Measurements from ENCODE around the gene TBC1D14. TPM values are rescaled to one million over a fixed set of nuclear protein-coding genes. Genes with fewer than 3 reads are reported as not detected.

Gene TBC1D14
- total RNA-seq, 1 donor from 2014 or later, result 43.3 TPM

GRCh38 chr4:6989331-6989923 lies 79.8 kb downstream of the TBC1D14 start:
- no peak for DNase-seq (ENCODE audit: low read depth)
- TF ChIP-seq, protein P1, sequence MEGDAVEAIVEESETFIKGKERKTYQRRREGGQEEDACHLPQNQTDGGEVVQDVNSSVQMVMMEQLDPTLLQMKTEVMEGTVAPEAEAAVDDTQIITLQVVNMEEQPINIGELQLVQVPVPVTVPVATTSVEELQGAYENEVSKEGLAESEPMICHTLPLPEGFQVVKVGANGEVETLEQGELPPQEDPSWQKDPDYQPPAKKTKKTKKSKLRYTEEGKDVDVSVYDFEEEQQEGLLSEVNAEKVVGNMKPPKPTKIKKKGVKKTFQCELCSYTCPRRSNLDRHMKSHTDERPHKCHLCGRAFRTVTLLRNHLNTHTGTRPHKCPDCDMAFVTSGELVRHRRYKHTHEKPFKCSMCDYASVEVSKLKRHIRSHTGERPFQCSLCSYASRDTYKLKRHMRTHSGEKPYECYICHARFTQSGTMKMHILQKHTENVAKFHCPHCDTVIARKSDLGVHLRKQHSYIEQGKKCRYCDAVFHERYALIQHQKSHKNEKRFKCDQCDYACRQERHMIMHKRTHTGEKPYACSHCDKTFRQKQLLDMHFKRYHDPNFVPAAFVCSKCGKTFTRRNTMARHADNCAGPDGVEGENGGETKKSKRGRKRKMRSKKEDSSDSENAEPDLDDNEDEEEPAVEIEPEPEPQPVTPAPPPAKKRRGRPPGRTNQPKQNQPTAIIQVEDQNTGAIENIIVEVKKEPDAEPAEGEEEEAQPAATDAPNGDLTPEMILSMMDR (conservative IDR thresholded peaks at IDR 0.05; ENCODE audit: low read depth, low read length), result no peak
- no peak overlapping the region for H3K4me3 ChIP-seq (ENCODE audit: low read depth, low read length)

DNA sequence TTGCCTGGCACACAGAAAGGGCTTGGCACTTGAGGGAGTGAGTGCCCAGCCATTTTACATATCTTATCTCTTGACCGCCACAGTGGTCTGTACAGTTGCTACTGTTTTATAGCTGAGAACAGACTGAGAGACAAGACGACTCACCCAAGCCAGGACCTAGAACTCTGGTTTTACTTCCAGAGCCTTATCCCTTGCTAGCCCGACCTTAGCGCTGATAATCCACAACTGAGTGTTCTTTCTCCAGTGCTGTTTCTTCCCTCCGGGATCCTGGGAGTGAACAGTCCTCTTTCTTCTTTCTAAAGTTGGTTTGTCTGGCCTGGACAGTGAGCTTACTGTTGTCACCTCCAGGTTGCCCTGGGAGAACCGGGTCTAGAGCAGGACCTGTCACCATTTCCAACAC lies 81.0 kb downstream of the TBC1D14 start:
- no peak for DNase-seq (ENCODE audit: low read depth)
- TF ChIP-seq, protein P1 (conservative IDR thresholded peaks at IDR 0.05; ENCODE audit: low read depth, low read length), result no peak
- H3K4me3 ChIP-seq (ENCODE audit: low read depth, low read length), result no peak overlapping the region

DNA sequence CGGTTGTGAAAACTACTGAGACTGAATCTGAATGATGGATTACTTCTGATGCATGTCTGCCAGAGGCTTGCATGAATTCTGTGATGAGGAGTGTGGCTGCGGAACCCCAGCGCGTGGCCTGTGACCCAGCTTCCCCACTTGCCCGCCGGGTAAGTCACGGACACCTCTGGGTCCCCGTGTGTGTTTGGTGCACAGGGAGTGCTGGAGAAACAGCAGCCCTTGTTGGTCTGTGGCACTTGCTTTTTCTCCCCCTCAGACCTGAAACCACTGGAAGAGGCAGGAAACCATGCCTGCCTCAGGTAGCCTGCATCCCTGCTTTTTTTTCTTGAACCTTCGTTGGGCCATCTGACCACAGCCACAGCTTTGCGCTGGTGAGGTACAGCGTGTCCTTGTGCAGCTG lies 81.6 kb downstream of the TBC1D14 start:
- DNase-seq (ENCODE audit: low read depth), result no peak
- H3K4me3 ChIP-seq (ENCODE audit: low read depth, low read length), result peak overlapping the region; percentile 27
- TF ChIP-seq, protein P1 (conservative IDR thresholded peaks at IDR 0.05; ENCODE audit: low read depth, low read length), result no peak

GRCh38 chr4:6991771-6992557 lies 82.3 kb downstream of the TBC1D14 start:
- DNase-seq (ENCODE audit: low read depth), result peak; percentile 87
- peak overlapping the region; percentile 27 for H3K4me3 ChIP-seq (ENCODE audit: low read depth, low read length)
- TF ChIP-seq, protein P1 (conservative IDR thresholded peaks at IDR 0.05; ENCODE audit: low read depth, low read length), result no peak

DNA sequence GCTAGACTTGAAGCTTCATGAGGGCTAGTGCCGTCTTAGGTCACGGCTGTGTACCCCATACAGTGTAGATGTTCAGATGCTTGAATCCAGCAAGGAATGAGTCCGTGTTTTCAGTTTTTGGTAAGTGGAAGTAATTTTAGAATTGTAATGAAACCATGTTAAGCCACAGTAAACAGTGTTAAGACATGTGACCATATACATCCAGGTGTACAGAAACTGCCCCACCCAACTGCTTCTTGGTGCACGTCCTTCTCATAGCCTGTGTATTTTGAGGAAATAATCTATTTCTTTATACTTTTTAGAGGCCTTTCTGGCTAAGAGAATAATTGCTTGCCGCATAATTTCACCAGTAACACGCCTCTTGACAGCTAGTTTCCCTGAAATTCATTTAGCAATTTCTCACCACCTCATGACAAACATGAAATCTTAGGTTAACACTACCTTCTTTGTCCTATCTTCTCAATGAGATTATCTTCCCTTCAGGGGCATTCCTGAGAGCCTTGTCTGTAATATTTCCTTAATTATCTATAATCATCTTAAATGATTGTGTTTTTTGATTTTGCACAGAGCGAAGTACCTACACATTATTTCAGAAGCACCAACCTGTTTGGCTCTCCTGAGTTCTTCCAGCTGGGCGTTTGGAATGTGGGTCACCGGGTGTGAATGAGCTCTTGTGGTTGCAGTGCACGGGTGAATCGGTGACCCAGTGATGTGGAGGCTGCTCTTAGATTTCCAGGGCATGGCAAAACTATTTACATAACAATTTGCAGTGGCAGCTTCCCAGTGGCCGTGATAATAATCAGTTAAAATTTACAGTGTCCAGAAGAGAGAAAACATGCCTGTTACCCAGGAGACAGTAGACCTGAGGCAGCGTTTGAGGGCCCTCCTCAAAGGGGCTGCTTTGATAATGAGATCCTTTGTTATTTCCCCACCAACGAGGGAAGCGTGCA lies 83.4 kb downstream of the TBC1D14 start:
- no peak for DNase-seq (ENCODE audit: low read depth)

GRCh38 chr4:6996481-6996880 lies 86.9 kb downstream of the TBC1D14 start:
- TF ChIP-seq, protein P1 (conservative IDR thresholded peaks at IDR 0.05; ENCODE audit: low read depth, low read length), result no peak

More for the DNA sequence above, 83.4 kb downstream of the TBC1D14 start:
- TF ChIP-seq, protein P1 (conservative IDR thresholded peaks at IDR 0.05; ENCODE audit: low read depth, low read length), result no peak
- H3K4me3 ChIP-seq (ENCODE audit: low read depth, low read length), result no peak overlapping the region

More at GRCh38 chr4:6996481-6996880, 86.9 kb downstream of the TBC1D14 start:
- no peak for DNase-seq (ENCODE audit: low read depth)
- no peak overlapping the region for H3K4me3 ChIP-seq (ENCODE audit: low read depth, low read length)

All from epithelial cell of proximal tubule (primary cell).